Type B pancreatic cell (in vitro differentiated cells): ENCODE measurements around the gene CELA2A. TPM values are rescaled to one million over a fixed set of nuclear protein-coding genes. Genes with fewer than 3 reads are reported as not detected.

ENCODE experiments used
- DNase-seq: peaks from one replicate; pipeline ENCODE4 v3.0.0; 2021; ENCODE audit warnings: mixed read lengths; ENCODE audit not compliant: unreplicated experiment; ENCODE audit errors: extremely low spot score
- H3K27ac Mint-ChIP-seq: 2 replicates; pipeline ENCODE4 v1.8.0; 2021; ENCODE audit warnings: mild to moderate bottlenecking, mixed read lengths
- H3K27me3 Mint-ChIP-seq: 2 replicates; pipeline ENCODE4 v1.8.0; 2021; ENCODE audit warnings: mixed read lengths
- H3K36me3 Mint-ChIP-seq: 2 replicates; pipeline ENCODE4 v1.8.0; 2021; ENCODE audit warnings: mixed read lengths
- H3K4me1 Mint-ChIP-seq: one replicate; pipeline ENCODE4 v1.8.0; 2021; ENCODE audit warnings: mixed read lengths; ENCODE audit not compliant: unreplicated experiment
- H3K4me3 Mint-ChIP-seq: 2 replicates; pipeline ENCODE4 v1.8.0; 2021; ENCODE audit warnings: mild to moderate bottlenecking, mixed read lengths
- H3K9me3 Mint-ChIP-seq: 2 replicates; pipeline ENCODE4 v1.8.0; 2021; ENCODE audit warnings: mixed read lengths
- CTCF ChIP-seq: fragments of 200-600 bp; sonication (generic); conservative IDR thresholded peaks from 2 replicates; pipeline ENCODE4 v1.5.0; 2021; ENCODE audit warnings: antibody characterized with exemption, mild to moderate bottlenecking
- total RNA-seq: library from RNA; stranded (reverse); gene quantifications from 2 replicates; pipeline ENCODE4 v1.2.1, GENCODE V29; 2021; ENCODE audit warnings: low replicate concordance

The CELA2A gene
- total RNA-seq, 1 donor from 2014 or later = 3.5 TPM

GRCh38 chr1:15443281-15443680 lies 13.3 kb upstream of the CELA2A start:
- H3K4me3 Mint-ChIP-seq = no peak overlapping the region
- H3K27me3 Mint-ChIP-seq = no peaks in the 10 kb centered on the region
- H3K4me1 Mint-ChIP-seq = peaks cover 5% of the 10 kb centered on the region
- no peaks in the 10 kb centered on the region for H3K36me3 Mint-ChIP-seq
- TF ChIP-seq CTCF = no peak
- no peak for DNase-seq
- H3K27ac Mint-ChIP-seq = no peak overlapping the region
- no peaks in the 10 kb centered on the region for H3K9me3 Mint-ChIP-seq

GRCh38 chr1:15444468-15445389 lies 11.8 kb upstream of the CELA2A start:
- TF ChIP-seq CTCF = no peak
- Mint-ChIP-seq H3K36me3 (no peaks in the 10 kb centered on the region), H3K9me3 (no peaks in the 10 kb centered on the region), H3K27ac (no peak overlapping the region), H3K4me1 (peaks cover 5% of the 10 kb centered on the region), H3K4me3 (no peak overlapping the region), H3K27me3 (no peaks in the 10 kb centered on the region)
- DNase-seq = no peak

GRCh38 chr1:15445390-15446122 lies 11.0 kb upstream of the CELA2A start:
- H3K4me3 Mint-ChIP-seq = no peak overlapping the region
- no peaks in the 10 kb centered on the region for H3K27me3 Mint-ChIP-seq
- peaks cover 5% of the 10 kb centered on the region for H3K4me1 Mint-ChIP-seq
- H3K9me3 Mint-ChIP-seq = no peaks in the 10 kb centered on the region
- H3K36me3 Mint-ChIP-seq = no peaks in the 10 kb centered on the region
- TF ChIP-seq CTCF = no peak
- no peak overlapping the region for H3K27ac Mint-ChIP-seq
- DNase-seq = no peak

GRCh38 chr1:15446212-15446611 lies 10.3 kb upstream of the CELA2A start:
- Mint-ChIP-seq H3K4me1 (peaks cover 5% of the 10 kb centered on the region), H3K4me3 (no peak overlapping the region), H3K9me3 (peaks cover 5% of the 10 kb centered on the region), H3K27me3 (no peaks in the 10 kb centered on the region), H3K27ac (no peak overlapping the region), H3K36me3 (no peaks in the 10 kb centered on the region)
- DNase-seq = no peak
- no peak for TF ChIP-seq CTCF

GRCh38 chr1:15448877-15449462 lies 7.6 kb upstream of the CELA2A start:
- TF ChIP-seq CTCF = no peak
- H3K27me3 Mint-ChIP-seq = no peaks in the 10 kb centered on the region
- H3K9me3 Mint-ChIP-seq = peaks cover 5% of the 10 kb centered on the region
- H3K4me3 Mint-ChIP-seq = no peak overlapping the region
- H3K4me1 Mint-ChIP-seq = no peaks in the 10 kb centered on the region
- no peak for DNase-seq
- no peaks in the 10 kb centered on the region for H3K36me3 Mint-ChIP-seq
- no peak overlapping the region for H3K27ac Mint-ChIP-seq
